Endothelial cell of umbilical vein (primary cell): ENCODE measurements around the gene QARS1. TPM values are rescaled to one million over a fixed set of nuclear protein-coding genes. Genes with fewer than 3 reads are reported as not detected.

Experiments used
- BruUV-seq: library from RNA; stranded (reverse); fragments of 400-500 nt; replicated peaks from 2 replicates; lab custom pipeline; 2021; lab: Mats Ljungman, UMichigan
- CTCF ChIA-PET: fragments of 300-600, 350-600 bp; sonication (Branson Sonifier 250); formaldehyde crosslinking; loops from one replicate; lab custom pipeline; 2021; ENCODE audit warnings: antibody characterized with exemption, inconsistent platforms; lab: Charles Lee
- POLR2A ChIA-PET: fragments of 300-600, 350-600 bp; sonication (Branson Sonifier 250); formaldehyde crosslinking; loops from one replicate; lab custom pipeline; 2021; ENCODE audit warnings: antibody characterized with exemption, inconsistent platforms; lab: Charles Lee
- DNase-seq: peaks from one replicate; pipeline ENCODE4 v3.0.0-alpha.2; 2011; ENCODE audit warnings: low read depth, low spot score
- FAIRE-seq: peaks from 2 replicates; lab custom pipeline; 2011; peaks lifted over from hg19 to GRCh38; lab: Jason Lieb, UNC
- H2AFZ ChIP-seq: 2 replicates; pipeline ENCODE4 v1.6.0; 2012; ENCODE audit warnings: low read depth, low read length, control low read depth, inconsistent platforms
- H3K27ac ChIP-seq: 2 replicates; pipeline ENCODE4 v1.5.1; 2011; ENCODE audit warnings: low read depth, mild to moderate bottlenecking, control low read depth, low read length, moderate library complexity; ENCODE audit not compliant: insufficient read depth
- H3K27me3 ChIP-seq, 2 experiments: 2 replicates each; pipeline versions ENCODE4 v1.6.0 to v1.6.1; 2011; ENCODE audit warnings: low read length in 2 of 2, mixed read lengths in 1 of 2; ENCODE audit not compliant: control insufficient read depth in 2 of 2, insufficient read depth in 2 of 2
- H3K36me3 ChIP-seq, 2 experiments: 2 replicates in 1 of 2; 3 replicates in 1 of 2; pipeline ENCODE4 v1.5.1; 2011; ENCODE audit warnings: low read length in 2 of 2, mild to moderate bottlenecking in 1 of 2, moderate library complexity in 1 of 2; ENCODE audit not compliant: control insufficient read depth in 2 of 2, insufficient read depth in 2 of 2; ENCODE audit errors: extremely low read depth in 1 of 2
- H3K4me1 ChIP-seq: 3 replicates; pipeline ENCODE4 v1.5.1; 2011; ENCODE audit warnings: mild to moderate bottlenecking, low read length; ENCODE audit not compliant: control insufficient read depth, insufficient read depth; ENCODE audit errors: extremely low read depth
- H3K4me2 ChIP-seq: 2 replicates; pipeline ENCODE4 v1.6.1; 2011; ENCODE audit warnings: low read length, control low read depth, mixed read lengths; ENCODE audit not compliant: insufficient read depth
- H3K4me3 ChIP-seq, 3 experiments: fragments of 200-600 bp in 1 of 3; sonication (generic), shearing (Covaris generic) in 1 of 3; replicated peaks in 1 of 3; 2 replicates each; pipeline ENCODE4 v1.5.1; 2011 to 2016; ENCODE audit warnings: control low read depth in 3 of 3, low read length in 3 of 3, mild to moderate bottlenecking in 2 of 3, inconsistent platforms in 1 of 3, low read depth in 1 of 3, moderate library complexity in 1 of 3; ENCODE audit not compliant: insufficient read depth in 1 of 3
- H3K79me2 ChIP-seq: 2 replicates; pipeline ENCODE4 v1.6.0; 2012; ENCODE audit warnings: low read length, inconsistent platforms; ENCODE audit not compliant: control insufficient read depth, insufficient read depth
- H3K9ac ChIP-seq: replicated peaks from 2 replicates; pipeline ENCODE3; 2011; ENCODE audit warnings: low read length, control low read depth; ENCODE audit not compliant: insufficient read depth; ENCODE audit errors: extremely low read depth
- H3K9me1 ChIP-seq: replicated peaks from 3 replicates; pipeline ENCODE4 v1.6.0; 2011; ENCODE audit warnings: mild to moderate bottlenecking, low read length; ENCODE audit not compliant: control insufficient read depth, insufficient read depth; ENCODE audit errors: extremely low read depth
- H3K9me3 ChIP-seq: replicated peaks from 2 replicates; pipeline ENCODE4 v1.5.1; 2012; ENCODE audit warnings: low read length, inconsistent platforms; ENCODE audit not compliant: control insufficient read depth, insufficient read depth
- H4K20me1 ChIP-seq: replicated peaks from 2 replicates; pipeline ENCODE3; 2011; ENCODE audit warnings: mild to moderate bottlenecking, low read length; ENCODE audit not compliant: control insufficient read depth, insufficient read depth; ENCODE audit errors: extremely low read depth
- CTCF ChIP-seq, 2 donors: IDR thresholded peaks; 1 replicate in 1 of 2; 2 replicates in 1 of 2; pipeline ENCODE4 v1.5.1; 2011; ENCODE audit warnings: low read length in 2 of 2, mild to moderate bottlenecking in 2 of 2, moderate library complexity in 2 of 2, control low read depth in 1 of 2, inconsistent platforms in 1 of 2, low read depth in 1 of 2; ENCODE audit not compliant: insufficient read depth in 1 of 2; ENCODE audit errors: extremely low read depth in 1 of 2
- EZH2 ChIP-seq: IDR thresholded peaks from 2 replicates; pipeline ENCODE4 v1.6.1; 2012; ENCODE audit warnings: borderline replicate concordance, low read depth, mild to moderate bottlenecking, moderate library complexity, low read length, inconsistent platforms; ENCODE audit not compliant: severe bottlenecking
- FOS ChIP-seq: IDR thresholded peaks from 2 replicates; pipeline ENCODE4 v1.6.1; 2011; ENCODE audit warnings: mild to moderate bottlenecking, low read length, moderate library complexity, borderline replicate concordance; ENCODE audit not compliant: insufficient read depth
- GATA2 ChIP-seq: IDR thresholded peaks from 2 replicates; pipeline ENCODE4 v1.7.0; 2011; ENCODE audit warnings: low read depth, mild to moderate bottlenecking, moderate library complexity, mixed read lengths, low read length; ENCODE audit not compliant: insufficient read length, insufficient read depth
- JUN ChIP-seq: IDR thresholded peaks from 2 replicates; pipeline ENCODE4 v1.6.1; 2011; ENCODE audit warnings: borderline replicate concordance, low read depth; ENCODE audit not compliant: insufficient read length, insufficient read depth
- MAX ChIP-seq: IDR thresholded peaks from 2 replicates; pipeline ENCODE4 v1.6.1; 2011; ENCODE audit not compliant: insufficient read depth, insufficient read length
- MYC ChIP-seq: IDR thresholded peaks from one replicate; pipeline ENCODE4 v1.6.1; 2011; ENCODE audit warnings: mild to moderate bottlenecking, low read depth, low read length
- POLR2A ChIP-seq: IDR thresholded peaks from 2 replicates; pipeline ENCODE4 v1.6.1; 2012; ENCODE audit warnings: low read depth, mild to moderate bottlenecking, control low read depth, low read length
- POLR2AphosphoS5 ChIP-seq: IDR thresholded peaks from 2 replicates; pipeline ENCODE4 v1.6.1; 2012; ENCODE audit warnings: low read depth, mild to moderate bottlenecking, control low read depth, low read length, moderate library complexity; ENCODE audit not compliant: insufficient read depth
- dilution Hi-C: fragments of 300-500 bp; cut with MboI; formaldehyde crosslinking; loops from one replicate; pipeline ENCODE4 v1.15.0; 2019; ENCODE audit warnings: low sequenced_read_pairs; ENCODE audit not compliant: extremely low pct_ligation_motif_present
- intact Hi-C: fragments of 100-400 bp; cut with micrococcal nuclease; formaldehyde crosslinking; loops from one replicate; pipeline ENCODE4 v1.10.0; 2022
- polyA plus RNA-seq, 4 experiments: library from polyadenylated mRNA; depleted of rRNA in 3 of 4; stranded (reverse) in 3 of 4; unstranded in 1 of 4; fragments of >200 nt; gene quantifications; 2 replicates each; pipeline versions ENCODE4 v1.2.1 to v1.2.3, GENCODE V29; 2011 to 2012; ENCODE audit warnings: missing spikeins in 1 of 4
- total RNA-seq: library from RNA; stranded (reverse); gene quantifications from 2 replicates; pipeline ENCODE4 v1.2.3, GENCODE V29; 2021

QARS1 gene
- total and polyA plus RNA-seq, 2 donors (not counting 3 experiments of a cell fraction or from before 2014, with no cell fraction given), result 285 to 477 TPM

- no peaks in the 10 kb centered on the region for H3K9me3 ChIP-seq
- no peak for FAIRE-seq
- dilution Hi-C loops (no loop called here), intact Hi-C loops (no loop called here)
- H3K36me3 ChIP-seq, result no peaks in the 10 kb centered on the region
- no peaks in the 10 kb centered on the region for H3K9me1 ChIP-seq
- no peaks in the 10 kb centered on the region for H3K79me2 ChIP-seq
- H3K4me2 ChIP-seq, result no peak overlapping the region
- H3K9ac ChIP-seq, result no peak overlapping the region
- no peaks in the 10 kb centered on the region for H4K20me1 ChIP-seq
- H3K27me3 ChIP-seq, result no peaks in the 10 kb centered on the region
- no peaks in the 10 kb centered on the region for H3K4me1 ChIP-seq
- DNase-seq, result no peak
- no TSS peak for BruUV-seq
- no peak overlapping the region for H2AFZ ChIP-seq
- POLR2A ChIA-PET, result no interaction called here
- CTCF ChIA-PET, result no interaction called here
- no peak overlapping the region for H3K27ac ChIP-seq
- TF ChIP-seq POLR2AphosphoS5, result no peak
- TF ChIP-seq MAX, result no peak
- no peak for TF ChIP-seq FOS
- TF ChIP-seq MYC, result no peak
- no peak for TF ChIP-seq GATA2
- no peak for TF ChIP-seq CTCF (IDR thresholded peaks at IDR 0.05; ENCODE audit: extremely low read depth in 1 of 2, insufficient read depth in 1 of 2, low read depth in 1 of 2, low read length in 2 of 2)
- no peak for TF ChIP-seq POLR2A
- TF ChIP-seq EZH2, result no peak
- TF ChIP-seq JUN, result no peak
- H3K4me3 ChIP-seq, result no peak overlapping the region
Measured at GRCh38 chr3:49151610-49152009, 47.1 kb upstream of the QARS1 start.
